Esophagus squamous epithelium (tissue), 5 donors: ENCODE results near the gene TFEC. TPM values are rescaled to one million over a fixed set of nuclear protein-coding genes. Genes with fewer than 3 reads are reported as not detected.
A peak's percentile ranks its signal among the peaks of the same experiment; 100 is the strongest.

ENCODE experiments used
- DNase-seq: peaks from one replicate; lab custom pipeline; 2025; lab: John Stamatoyannopoulos, UW
- H3K27ac ChIP-seq, 4 donors: fragments of 200-600 bp; sonication (generic); one replicate each; pipeline ENCODE4 v1.5.1; 2016 to 2019; ENCODE audit warnings: mild to moderate bottlenecking in 1 of 4
- H3K27me3 ChIP-seq, 4 donors: fragments of 200-600 bp; sonication (generic); 1 replicate in 3 of 4; 2 replicates in 1 of 4; pipeline versions ENCODE4 v1.5.1 to v1.6.0; 2017 to 2021; ENCODE audit warnings: antibody characterized with exemption in 1 of 4
- H3K36me3 ChIP-seq, 3 donors: fragments of 200-600 bp; sonication (generic); one replicate each; pipeline ENCODE4 v1.5.1; 2016 to 2019
- H3K4me1 ChIP-seq, 3 donors: fragments of 200-600 bp; sonication (generic); one replicate each; pipeline ENCODE4 v1.5.1; 2017 to 2019
- H3K4me3 ChIP-seq, 4 donors: fragments of 200-600 bp; sonication (generic); 1 replicate in 3 of 4; 2 replicates in 1 of 4; pipeline ENCODE4 v1.5.1; 2016 to 2019; ENCODE audit warnings: mild to moderate bottlenecking in 2 of 4, moderate library complexity in 1 of 4
- H3K9me3 ChIP-seq, 3 donors: fragments of 200-600 bp; sonication (generic); one replicate each; pipeline ENCODE4 v1.5.1; 2016 to 2019
- POLR2A ChIP-seq, 4 donors: fragments of 450-650 bp; IDR thresholded peaks; one replicate each; pipeline ENCODE4 v1.6.1; 2017; ENCODE audit warnings: antibody characterized with exemption in 4 of 4, mild to moderate bottlenecking in 4 of 4, moderate library complexity in 3 of 4
- WGBS, 2 donors: methylation state at CpG; one replicate each; pipeline ENCODE4 v1.1.5; 2018; 5-methylcytosine and 5-hydroxymethylcytosine counted together
- intact Hi-C: fragments of 100-400 bp; cut with DNase I; formaldehyde crosslinking; loops from one replicate; pipeline ENCODE4 v1.15.0; 2022
- total RNA-seq, 4 donors: library from RNA; depleted of rRNA; stranded (reverse); fragments of >200 nt; gene quantifications; one replicate each; pipeline ENCODE4 v1.1.0, GENCODE V29; 2016
- TF ChIP-seq, protein P1 (sequence below), 6 experiments: fragments of 450-650 bp in 4 of 6; fragments of 200-600 bp in 2 of 6; sonication (generic) in 2 of 6; IDR thresholded peaks; one replicate each; pipeline ENCODE4 v1.5.1; 2016 to 2019; ENCODE audit warnings: antibody characterized with exemption in 6 of 6, mild to moderate bottlenecking in 4 of 6, moderate library complexity in 4 of 6
- donor health status: DM: yes; HTN: yes; CAD: no.

TFEC gene
- total RNA-seq, 4 donors from 2014 or later, result 0.40 to 2.7 (median 1.6) TPM; not detected in 1

DNA sequence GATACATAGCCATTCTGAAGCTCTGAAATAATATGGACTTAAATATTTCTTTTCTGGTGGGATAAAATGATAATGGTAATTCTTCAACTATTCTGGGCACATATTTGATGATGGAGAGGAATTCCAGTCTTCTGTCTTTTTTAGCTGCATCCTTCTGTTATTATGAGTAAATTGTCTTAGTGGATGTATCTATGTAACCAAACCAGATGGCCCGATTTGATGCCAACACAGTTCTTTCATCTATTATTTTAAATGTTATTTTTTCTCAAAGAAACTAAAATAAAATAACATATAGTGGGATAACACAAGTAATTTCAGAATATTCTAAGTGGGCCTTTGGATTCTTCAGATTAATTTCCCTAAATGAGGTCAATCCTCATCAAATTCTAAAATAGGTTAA, 110.2 kb downstream of the TFEC start:
- TF ChIP-seq POLR2A (IDR thresholded peaks at IDR 0.05), result no peak
- TF ChIP-seq, protein P1, sequence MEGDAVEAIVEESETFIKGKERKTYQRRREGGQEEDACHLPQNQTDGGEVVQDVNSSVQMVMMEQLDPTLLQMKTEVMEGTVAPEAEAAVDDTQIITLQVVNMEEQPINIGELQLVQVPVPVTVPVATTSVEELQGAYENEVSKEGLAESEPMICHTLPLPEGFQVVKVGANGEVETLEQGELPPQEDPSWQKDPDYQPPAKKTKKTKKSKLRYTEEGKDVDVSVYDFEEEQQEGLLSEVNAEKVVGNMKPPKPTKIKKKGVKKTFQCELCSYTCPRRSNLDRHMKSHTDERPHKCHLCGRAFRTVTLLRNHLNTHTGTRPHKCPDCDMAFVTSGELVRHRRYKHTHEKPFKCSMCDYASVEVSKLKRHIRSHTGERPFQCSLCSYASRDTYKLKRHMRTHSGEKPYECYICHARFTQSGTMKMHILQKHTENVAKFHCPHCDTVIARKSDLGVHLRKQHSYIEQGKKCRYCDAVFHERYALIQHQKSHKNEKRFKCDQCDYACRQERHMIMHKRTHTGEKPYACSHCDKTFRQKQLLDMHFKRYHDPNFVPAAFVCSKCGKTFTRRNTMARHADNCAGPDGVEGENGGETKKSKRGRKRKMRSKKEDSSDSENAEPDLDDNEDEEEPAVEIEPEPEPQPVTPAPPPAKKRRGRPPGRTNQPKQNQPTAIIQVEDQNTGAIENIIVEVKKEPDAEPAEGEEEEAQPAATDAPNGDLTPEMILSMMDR (IDR thresholded peaks at IDR 0.05), result no peak
- H3K36me3 ChIP-seq, result no peaks in the 10 kb centered on the region
- 79 to 83% methylated on average over 1 of the region's 1 CpG for WGBS, 2 donors
- DNase-seq, result no peak
- no peak overlapping the region for H3K4me3 ChIP-seq
- no peak overlapping the region for H3K27ac ChIP-seq
- H3K9me3 ChIP-seq, result no peaks in the 10 kb centered on the region
- intact Hi-C loops, result no loop called here
- no peaks in the 10 kb centered on the region for H3K4me1 ChIP-seq
- H3K27me3 ChIP-seq, result no peaks in the 10 kb centered on the region

DNA sequence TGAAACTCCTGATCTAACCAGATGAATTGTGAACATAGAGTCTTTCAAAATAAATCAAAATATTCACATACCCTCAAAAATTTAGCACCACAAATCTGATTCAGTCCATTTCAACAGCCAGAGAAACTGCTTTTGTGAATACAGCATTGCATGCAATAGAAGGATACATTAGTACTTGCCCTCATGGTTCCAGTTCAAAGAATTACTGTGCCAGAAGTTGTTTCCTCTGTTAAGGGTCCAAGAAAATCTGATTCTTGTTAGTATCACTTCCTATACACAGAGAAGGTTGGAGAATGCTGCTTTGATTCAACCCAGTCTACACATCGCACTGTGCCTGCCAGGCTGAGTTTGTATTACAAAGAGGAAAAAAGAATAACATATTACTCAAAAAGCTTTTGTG, 115.6 kb downstream of the TFEC start:
- no peak for DNase-seq
- intact Hi-C loops, result no loop called here
- Histone ChIP-seq H3K4me1 (no peaks in the 10 kb centered on the region), H3K9me3 (no peaks in the 10 kb centered on the region), H3K4me3 (no peak overlapping the region), H3K27ac (no peak overlapping the region), H3K36me3 (no peaks in the 10 kb centered on the region), H3K27me3 (no peaks in the 10 kb centered on the region)
- WGBS, 2 donors, result 70 to 71% methylated on average over 1 of the region's 1 CpG
- no peak for TF ChIP-seq POLR2A (IDR thresholded peaks at IDR 0.05)
- TF ChIP-seq, protein P1 (IDR thresholded peaks at IDR 0.05), result no peak

GRCh38 chr7:115911465-115911864, 119.1 kb downstream of the TFEC start:
- intact Hi-C loops, result no loop called here
- Histone ChIP-seq H3K27ac (no peak overlapping the region), H3K36me3 (no peaks in the 10 kb centered on the region), H3K4me3 (no peak overlapping the region), H3K9me3 (no peaks in the 10 kb centered on the region), H3K27me3 (no peaks in the 10 kb centered on the region), H3K4me1 (no peaks in the 10 kb centered on the region)
- 38 to 52% methylated on average over 3 of the region's 3 CpGs for WGBS, 2 donors
- no peak for DNase-seq
- TF ChIP-seq POLR2A (IDR thresholded peaks at IDR 0.05), result no peak
- TF ChIP-seq, protein P1 (IDR thresholded peaks at IDR 0.05), result no peak

- no peaks in the 10 kb centered on the region for H3K27me3 ChIP-seq
- DNase-seq, result no peak
- no peak for TF ChIP-seq POLR2A (IDR thresholded peaks at IDR 0.05)
- TF ChIP-seq, protein P1 (IDR thresholded peaks at IDR 0.05), result peak; percentile 18 to 52 (median 36)
- intact Hi-C loops, result no loop called here
- no peaks in the 10 kb centered on the region for H3K4me1 ChIP-seq
- H3K27ac ChIP-seq, result no peak overlapping the region
- no peak overlapping the region for H3K4me3 ChIP-seq
- 2% methylated on average over 5 of the region's 5 CpGs for WGBS, 2 donors
- H3K9me3 ChIP-seq, result no peaks in the 10 kb centered on the region
- H3K36me3 ChIP-seq, result no peaks in the 10 kb centered on the region
These were observed 119.9 kb downstream of the TFEC start for GRCh38 chr7:115910541-115911164.

DNA sequence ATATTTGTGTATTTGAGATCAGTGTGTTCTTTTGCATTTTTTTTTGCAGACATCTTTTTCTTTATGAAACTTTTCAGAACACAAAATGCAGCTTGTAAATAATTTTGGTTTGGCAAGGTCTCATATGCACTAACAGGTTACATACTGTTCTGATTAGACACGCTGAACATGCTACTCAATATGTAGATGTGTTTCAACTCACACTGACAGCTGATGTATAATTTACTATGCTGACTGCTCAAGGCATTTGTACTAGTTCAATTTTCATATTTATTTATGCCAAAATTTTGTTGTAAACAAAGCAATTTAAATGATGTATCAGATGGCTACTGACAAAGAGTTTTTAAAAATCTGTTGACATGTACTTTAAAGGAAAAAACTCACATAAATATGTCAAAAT, 123.8 kb downstream of the TFEC start:
- WGBS, 2 donors, result 61 to 77% methylated on average over 1 of the region's 1 CpG
- no peaks in the 10 kb centered on the region for H3K4me1 ChIP-seq
- intact Hi-C loops, result no loop called here
- TF ChIP-seq, protein P1 (IDR thresholded peaks at IDR 0.05), result no peak
- TF ChIP-seq POLR2A (IDR thresholded peaks at IDR 0.05), result no peak
- no peak overlapping the region for H3K4me3 ChIP-seq
- no peak overlapping the region for H3K27ac ChIP-seq
- no peaks in the 10 kb centered on the region for H3K36me3 ChIP-seq
- no peak for DNase-seq
- H3K27me3 ChIP-seq, result no peaks in the 10 kb centered on the region
- H3K9me3 ChIP-seq, result no peaks in the 10 kb centered on the region
